C4-2B (cell line): ENCODE results near the gene NDUFAF2.

ENCODE experiments used
- CTCF ChIP-seq: fragments of 450-650 bp; conservative IDR thresholded peaks from 2 replicates; pipeline ENCODE4 v1.5.1; 2017; ENCODE audit warnings: mild to moderate bottlenecking
- ZFX ChIP-seq: fragments of 450-650 bp; IDR thresholded peaks from 2 replicates; pipeline ENCODE4 v1.6.1; 2017

- no peak for TF ChIP-seq CTCF
- no peak for TF ChIP-seq ZFX
Measured at GRCh38 chr5:61089351-61089750, 144.3 kb downstream of the NDUFAF2 start.
